ENCODE data around the gene PTPRC.

PTPRC gene

GRCh38 chr1:198636391-198636790, 2.4 kb upstream of the PTPRC start:
- ChIA-PET POLR2A (no interaction called here), CTCF (no interaction called here)
- Histone ChIP-seq H3K4me3 (ENCODE audit: low read depth, low read length) (no peak overlapping the region), H3K27ac (ENCODE audit: extremely low read depth, low read depth, low read length) (no peak overlapping the region), H3K4me1 (ENCODE audit: control insufficient read depth, insufficient read depth, low read length) (no peaks in the 10 kb centered on the region), H3K36me3 (ENCODE audit: control insufficient read depth in 2 of 2, insufficient read depth in 1 of 2, low read length in 2 of 2) (no peaks in the 10 kb centered on the region), H3K9me3 (ENCODE audit: control insufficient read depth, insufficient read depth, low read depth, low read length) (no peaks in the 10 kb centered on the region)
- TF ChIP-seq YY1 (tag by site-specific recombination; IDR thresholded peaks at IDR 0.05) (no peak), ZNF121 (tag by site-specific recombination; IDR thresholded peaks at IDR 0.05) (no peak), ZNF701 (tag by site-specific recombination; IDR thresholded peaks at IDR 0.05) (no peak), ZNF302 (tag by site-specific recombination; IDR thresholded peaks at IDR 0.05; ENCODE audit: low read depth) (no peak), ZNF404 (tag by site-specific recombination; IDR thresholded peaks at IDR 0.05) (no peak), ZNF776 (tag by site-specific recombination; IDR thresholded peaks at IDR 0.05; ENCODE audit: borderline replicate concordance) (no peak), ZBTB48 (tag by site-specific recombination; IDR thresholded peaks at IDR 0.05) (no peak), ZNF292 (tag by site-specific recombination; IDR thresholded peaks at IDR 0.05; ENCODE audit: borderline replicate concordance, low read depth) (no peak)
- TF ChIP-seq, protein P1, sequence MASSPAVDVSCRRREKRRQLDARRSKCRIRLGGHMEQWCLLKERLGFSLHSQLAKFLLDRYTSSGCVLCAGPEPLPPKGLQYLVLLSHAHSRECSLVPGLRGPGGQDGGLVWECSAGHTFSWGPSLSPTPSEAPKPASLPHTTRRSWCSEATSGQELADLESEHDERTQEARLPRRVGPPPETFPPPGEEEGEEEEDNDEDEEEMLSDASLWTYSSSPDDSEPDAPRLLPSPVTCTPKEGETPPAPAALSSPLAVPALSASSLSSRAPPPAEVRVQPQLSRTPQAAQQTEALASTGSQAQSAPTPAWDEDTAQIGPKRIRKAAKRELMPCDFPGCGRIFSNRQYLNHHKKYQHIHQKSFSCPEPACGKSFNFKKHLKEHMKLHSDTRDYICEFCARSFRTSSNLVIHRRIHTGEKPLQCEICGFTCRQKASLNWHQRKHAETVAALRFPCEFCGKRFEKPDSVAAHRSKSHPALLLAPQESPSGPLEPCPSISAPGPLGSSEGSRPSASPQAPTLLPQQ (tag by site-specific recombination; IDR thresholded peaks at IDR 0.05): no peak

GRCh38 chr1:198637157-198637556, 1.7 kb upstream of the PTPRC start:
- no peaks in the 10 kb centered on the region for H3K9me3 ChIP-seq (ENCODE audit: control insufficient read depth, insufficient read depth, low read depth, low read length)
- ChIA-PET CTCF (no interaction called here), POLR2A (no interaction called here)
- no peak overlapping the region for H3K4me3 ChIP-seq (ENCODE audit: low read depth, low read length)
- H3K27ac ChIP-seq (ENCODE audit: extremely low read depth, low read depth, low read length): no peak overlapping the region
- H3K36me3 ChIP-seq (ENCODE audit: control insufficient read depth in 2 of 2, insufficient read depth in 1 of 2, low read length in 2 of 2): no peaks in the 10 kb centered on the region
- TF ChIP-seq ZNF677 (tag by site-specific recombination; IDR thresholded peaks at IDR 0.05) (no peak), BCL11B (tag by site-specific recombination; IDR thresholded peaks at IDR 0.05; ENCODE audit: low read depth) (no peak)
- H3K4me1 ChIP-seq (ENCODE audit: control insufficient read depth, insufficient read depth, low read length): no peaks in the 10 kb centered on the region

DNA sequence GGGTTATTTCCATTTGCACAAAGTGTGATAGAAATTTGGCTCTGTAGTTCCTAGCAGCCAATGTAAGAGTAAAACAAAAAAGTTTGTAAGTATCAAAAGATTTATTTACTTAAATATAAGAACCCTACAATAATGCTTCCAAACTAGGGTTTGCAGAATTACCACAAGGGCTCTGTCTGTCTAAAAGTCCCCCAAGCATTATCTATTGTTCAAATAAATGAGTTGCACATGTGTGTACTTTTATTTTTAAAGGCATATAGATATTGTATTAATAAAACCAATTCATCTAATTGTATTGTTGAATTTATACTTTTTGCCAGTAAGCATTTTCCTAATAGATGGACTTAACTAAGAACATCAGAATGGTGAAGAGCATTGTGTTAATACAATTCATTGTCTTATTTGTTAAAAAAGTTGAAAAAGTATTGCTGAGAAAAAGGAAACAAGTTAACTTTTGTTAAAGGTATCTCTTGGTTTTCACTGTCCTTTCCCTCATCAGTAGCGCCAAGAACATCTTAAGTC, 863 bp upstream of the PTPRC start:
- ChIA-PET POLR2A (no interaction called here), CTCF (no interaction called here)
- no peaks in the 10 kb centered on the region for H3K36me3 ChIP-seq (ENCODE audit: control insufficient read depth in 2 of 2, insufficient read depth in 1 of 2, low read length in 2 of 2)
- no peak overlapping the region for H3K27ac ChIP-seq (ENCODE audit: extremely low read depth, low read depth, low read length)
- no peak overlapping the region for H3K4me3 ChIP-seq (ENCODE audit: low read depth, low read length)
- H3K9me3 ChIP-seq (ENCODE audit: control insufficient read depth, insufficient read depth, low read depth, low read length): no peaks in the 10 kb centered on the region
- no peaks in the 10 kb centered on the region for H3K4me1 ChIP-seq (ENCODE audit: control insufficient read depth, insufficient read depth, low read length)
- TF ChIP-seq ZNF24 (tag by site-specific recombination; IDR thresholded peaks at IDR 0.05) (no peak), TCF7L2 (IDR thresholded peaks at IDR 0.05; ENCODE audit: borderline replicate concordance, low read depth, low read length) (no peak), ZNF146 (tag by site-specific recombination; IDR thresholded peaks at IDR 0.05) (no peak), EGR2 (tag by site-specific recombination; IDR thresholded peaks at IDR 0.05; ENCODE audit: low read depth) (no peak), ZFP37 (tag by site-specific recombination; IDR thresholded peaks at IDR 0.05) (no peak), ZNF843 (tag by site-specific recombination; IDR thresholded peaks at IDR 0.05) (no peak), SP2 (tag by site-specific recombination; IDR thresholded peaks at IDR 0.05) (no peak), ZNF362 (tag by site-specific recombination; IDR thresholded peaks at IDR 0.05) (no peak), ZNF202 (tag by site-specific recombination; IDR thresholded peaks at IDR 0.05; ENCODE audit: borderline replicate concordance) (no peak), SCRT2 (tag by site-specific recombination; IDR thresholded peaks at IDR 0.05) (no peak), KLF8 (tag by site-specific recombination; IDR thresholded peaks at IDR 0.05) (no peak), ZNF138 (tag by site-specific recombination; IDR thresholded peaks at IDR 0.05; ENCODE audit: borderline replicate concordance) (no peak), GLIS1 (tag by site-specific recombination; IDR thresholded peaks at IDR 0.05) (no peak), ZBTB21 (tag by site-specific recombination; IDR thresholded peaks at IDR 0.05) (no peak), ZSCAN30 (tag by site-specific recombination; IDR thresholded peaks at IDR 0.05) (no peak), ZNF398 (tag by site-specific recombination; IDR thresholded peaks at IDR 0.05) (no peak)
- TF ChIP-seq, protein P2, sequence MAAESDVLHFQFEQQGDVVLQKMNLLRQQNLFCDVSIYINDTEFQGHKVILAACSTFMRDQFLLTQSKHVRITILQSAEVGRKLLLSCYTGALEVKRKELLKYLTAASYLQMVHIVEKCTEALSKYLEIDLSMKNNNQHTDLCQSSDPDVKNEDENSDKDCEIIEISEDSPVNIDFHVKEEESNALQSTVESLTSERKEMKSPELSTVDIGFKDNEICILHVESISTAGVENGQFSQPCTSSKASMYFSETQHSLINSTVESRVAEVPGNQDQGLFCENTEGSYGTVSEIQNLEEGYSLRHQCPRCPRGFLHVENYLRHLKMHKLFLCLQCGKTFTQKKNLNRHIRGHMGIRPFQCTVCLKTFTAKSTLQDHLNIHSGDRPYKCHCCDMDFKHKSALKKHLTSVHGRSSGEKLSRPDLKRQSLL (tag by site-specific recombination; IDR thresholded peaks at IDR 0.05): no peak
